Effector memory CD4-positive, alpha-beta T cell (primary cell): ENCODE results near the gene CS.

ENCODE experiments used
- DNase-seq, 3 donors: peaks; one replicate each; pipeline ENCODE4 v3.0.0-alpha.2; 2020
- H3K27ac ChIP-seq: 2 replicates; pipeline ENCODE4 v1.7.0; 2013; ENCODE audit warnings: mild to moderate bottlenecking, low read length, moderate library complexity; ENCODE audit not compliant: insufficient read depth, poor library complexity, severe bottlenecking
- H3K27me3 ChIP-seq: replicated peaks from 2 replicates; pipeline ENCODE4 v1.7.0; 2013; ENCODE audit warnings: mild to moderate bottlenecking, low read length; ENCODE audit not compliant: insufficient read depth, control insufficient read depth, poor library complexity, severe bottlenecking
- H3K36me3 ChIP-seq: 2 replicates; pipeline ENCODE4 v1.7.0; 2013; ENCODE audit warnings: mild to moderate bottlenecking, low read length, moderate library complexity; ENCODE audit not compliant: control insufficient read depth, insufficient read depth
- H3K4me1 ChIP-seq: 2 replicates; pipeline ENCODE4 v1.7.0; 2013; ENCODE audit warnings: low read length, mild to moderate bottlenecking; ENCODE audit not compliant: control insufficient read depth, insufficient read depth, poor library complexity, severe bottlenecking
- H3K4me3 ChIP-seq: 2 replicates; pipeline ENCODE4 v1.7.0; 2013; ENCODE audit warnings: low read length, low read depth, mild to moderate bottlenecking; ENCODE audit not compliant: insufficient read depth, poor library complexity, severe bottlenecking
- H3K9me3 ChIP-seq: 2 replicates; pipeline ENCODE4 v1.7.0; 2013; ENCODE audit warnings: mild to moderate bottlenecking, low read length, moderate library complexity; ENCODE audit not compliant: control insufficient read depth

CS gene

GRCh38 chr12:56241424-56242303 is 58.5 kb downstream of the CS start:
- no peak overlapping the region for H3K27ac ChIP-seq
- H3K36me3 ChIP-seq = peaks cover 70% of the 10 kb centered on the region
- DNase-seq = no peak
- no peaks in the 10 kb centered on the region for H3K4me1 ChIP-seq
- H3K9me3 ChIP-seq = no peaks in the 10 kb centered on the region
- H3K27me3 ChIP-seq = no peaks in the 10 kb centered on the region
- H3K4me3 ChIP-seq = no peak overlapping the region

GRCh38 chr12:56237552-56237951 is 62.6 kb downstream of the CS start:
- no peak overlapping the region for H3K4me3 ChIP-seq
- no peaks in the 10 kb centered on the region for H3K9me3 ChIP-seq
- H3K4me1 ChIP-seq = no peaks in the 10 kb centered on the region
- no peaks in the 10 kb centered on the region for H3K27me3 ChIP-seq
- H3K36me3 ChIP-seq = peaks cover 34% of the 10 kb centered on the region
- DNase-seq = no peak
- H3K27ac ChIP-seq = no peak overlapping the region

GRCh38 chr12:56236985-56237384 is 63.1 kb downstream of the CS start:
- no peak for DNase-seq
- H3K36me3 ChIP-seq = peaks cover 29% of the 10 kb centered on the region
- H3K9me3 ChIP-seq = no peaks in the 10 kb centered on the region
- no peaks in the 10 kb centered on the region for H3K27me3 ChIP-seq
- H3K27ac ChIP-seq = no peak overlapping the region
- H3K4me3 ChIP-seq = no peak overlapping the region
- no peaks in the 10 kb centered on the region for H3K4me1 ChIP-seq

- H3K4me1 ChIP-seq = no peaks in the 10 kb centered on the region
- no peak overlapping the region for H3K27ac ChIP-seq
- H3K4me3 ChIP-seq = no peak overlapping the region
- DNase-seq = no peak
- H3K9me3 ChIP-seq = no peaks in the 10 kb centered on the region
- peaks cover 20% of the 10 kb centered on the region for H3K36me3 ChIP-seq
- no peaks in the 10 kb centered on the region for H3K27me3 ChIP-seq
Observed at GRCh38 chr12:56236091-56236490, 64.0 kb downstream of the CS start.

- H3K27ac ChIP-seq = no peak overlapping the region
- no peaks in the 10 kb centered on the region for H3K27me3 ChIP-seq
- H3K4me1 ChIP-seq = no peaks in the 10 kb centered on the region
- H3K9me3 ChIP-seq = no peaks in the 10 kb centered on the region
- no peak overlapping the region for H3K4me3 ChIP-seq
- DNase-seq = no peak
- peaks cover 8% of the 10 kb centered on the region for H3K36me3 ChIP-seq
Observed at GRCh38 chr12:56234746-56235436, 65.2 kb downstream of the CS start.

GRCh38 chr12:56231184-56231582 is 68.9 kb downstream of the CS start:
- Histone ChIP-seq H3K9me3 (no peaks in the 10 kb centered on the region), H3K27me3 (no peaks in the 10 kb centered on the region), H3K4me1 (no peaks in the 10 kb centered on the region), H3K27ac (no peak overlapping the region), H3K36me3 (no peaks in the 10 kb centered on the region), H3K4me3 (no peak overlapping the region)
- DNase-seq = no peak

GRCh38 chr12:56230432-56231183 is 69.5 kb downstream of the CS start:
- no peaks in the 10 kb centered on the region for H3K36me3 ChIP-seq
- H3K9me3 ChIP-seq = no peaks in the 10 kb centered on the region
- H3K27me3 ChIP-seq = no peaks in the 10 kb centered on the region
- H3K27ac ChIP-seq = no peak overlapping the region
- DNase-seq = no peak
- H3K4me3 ChIP-seq = no peak overlapping the region
- no peaks in the 10 kb centered on the region for H3K4me1 ChIP-seq

- Histone ChIP-seq H3K9me3 (no peaks in the 10 kb centered on the region), H3K36me3 (no peaks in the 10 kb centered on the region), H3K27ac (no peak within 1 kb of the TSS), H3K27me3 (no peaks in the 10 kb centered on the region), H3K4me1 (no peaks in the 10 kb centered on the region), H3K4me3 (no peak within 1 kb of the TSS)
- no peak for DNase-seq
Observed at GRCh38 chr12:56229916-56230431, 70.2 kb downstream of the CS start, which contains the start of gene SLC39A5. TSS of gene SLC39A5 (plus strand) at chr12:56230051. CDS start at chr12:56231275, 1,224 bp downstream.

- Histone ChIP-seq H3K4me1 (peaks cover 6% of the 10 kb centered on the region), H3K27ac (no peak overlapping the region), H3K36me3 (no peaks in the 10 kb centered on the region), H3K9me3 (no peaks in the 10 kb centered on the region), H3K27me3 (no peaks in the 10 kb centered on the region), H3K4me3 (no peak overlapping the region)
- DNase-seq = no peak
Observed at GRCh38 chr12:56229082-56229481, 71.0 kb downstream of the CS start.
